Activated naive CD4-positive, alpha-beta T cell treated with anti-CD3 and anti-CD28 coated beads, Interleukin-2, amount 50 U/mL, for 16 hours (primary cell): ENCODE measurements around the gene HOXA13.
A peak's percentile ranks its signal among the peaks of the same experiment; 100 is the strongest.

Experiments
- DNase-seq: peaks from one replicate; pipeline ENCODE4 v3.0.0-alpha.2; 2020

The HOXA13 gene

GRCh38 chr7:27205325-27206280 is 5.7 kb upstream of the HOXA13 start:
- DNase-seq: no peak

- DNase-seq: no peak
These were observed 5.0 kb upstream of the HOXA13 start for GRCh38 chr7:27204851-27205322.

- DNase-seq: no peak
These were observed 4.2 kb upstream of the HOXA13 start for GRCh38 chr7:27203964-27204594.

DNA sequence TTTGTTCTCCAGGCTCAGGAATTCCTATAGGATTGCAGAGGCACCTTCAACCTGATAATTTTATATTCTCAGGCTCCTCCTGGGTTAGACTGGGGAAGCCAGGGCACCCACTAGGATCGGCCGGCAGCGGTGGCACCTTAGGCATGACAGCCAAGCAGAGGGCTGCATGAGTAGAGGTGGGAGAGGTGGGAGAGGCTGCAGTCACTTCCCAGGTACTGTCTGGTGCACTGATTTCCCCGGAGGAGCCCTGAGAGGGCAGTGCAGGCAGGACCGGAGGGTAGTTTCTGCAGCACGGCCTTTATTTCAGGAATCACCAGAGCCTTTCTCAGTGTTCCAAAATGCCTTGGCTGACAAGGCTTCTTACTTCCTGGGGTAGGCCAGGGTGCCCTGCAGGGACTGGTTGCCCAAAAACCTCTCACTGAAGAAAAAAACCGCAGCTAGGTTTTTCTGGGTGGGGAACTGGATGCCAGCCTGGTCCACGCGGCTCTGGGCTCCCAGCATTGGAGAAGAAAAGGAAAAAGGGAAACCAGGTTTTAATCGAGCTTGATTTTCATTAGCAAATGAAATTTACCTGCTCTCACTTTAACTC is 3.6 kb upstream of the HOXA13 start:
- DNase-seq: no peak

DNA sequence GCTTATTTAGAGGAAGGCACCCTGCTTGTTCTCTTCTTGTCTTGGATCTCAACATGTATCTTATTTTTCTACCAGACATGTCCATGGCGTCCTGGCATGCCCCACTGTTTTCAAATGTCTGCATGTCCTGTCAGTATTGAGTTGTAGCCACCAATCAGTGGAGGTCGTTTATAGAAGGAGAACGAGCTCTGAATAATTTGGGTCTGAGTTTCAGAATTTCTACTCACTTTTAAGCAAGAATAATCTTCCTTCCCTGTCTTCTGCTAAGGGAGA is 2.9 kb upstream of the HOXA13 start:
- DNase-seq: no peak

- no peak for DNase-seq
These were observed 2.3 kb upstream of the HOXA13 start for GRCh38 chr7:27202018-27202861.

GRCh38 chr7:27201580-27202017 is 1.7 kb upstream of the HOXA13 start:
- DNase-seq: no peak

DNA sequence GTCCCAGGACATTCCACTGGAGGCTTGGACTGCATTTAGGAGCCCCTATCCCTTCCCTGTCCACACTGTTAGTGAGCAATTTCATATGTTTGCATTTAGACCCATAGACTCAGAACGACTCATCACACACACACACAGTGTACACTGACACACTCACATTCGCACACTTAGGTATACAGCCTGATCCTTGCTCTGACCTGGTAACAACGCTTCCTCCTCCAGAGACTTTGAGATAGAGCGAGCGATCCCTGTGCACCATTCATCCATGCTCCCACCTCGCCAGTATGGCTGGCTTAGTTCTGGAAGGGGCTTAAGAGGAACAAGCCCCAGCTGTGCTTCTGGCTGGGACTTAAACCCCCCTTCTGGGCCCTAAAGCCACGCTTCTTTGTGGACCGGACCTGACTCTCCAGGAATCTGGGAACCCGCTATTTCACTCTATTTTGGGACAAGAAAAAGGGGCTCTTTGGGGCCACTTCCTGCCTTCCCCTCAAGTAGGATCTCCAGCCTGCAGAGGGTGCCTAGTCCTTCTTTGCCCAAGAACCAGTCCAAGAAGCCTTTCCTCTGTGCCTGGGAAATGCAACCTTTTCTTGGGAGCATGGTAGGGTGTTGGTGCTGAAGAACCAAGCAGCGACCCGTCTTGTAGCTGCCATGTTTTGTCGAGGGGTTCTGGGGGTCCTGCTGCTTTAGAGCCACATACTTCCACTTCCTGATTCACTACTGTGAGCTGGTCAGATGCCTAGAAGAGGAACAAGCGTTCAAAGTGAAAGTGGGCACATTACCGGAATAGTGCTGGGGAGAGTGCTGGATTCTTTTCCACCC is 1.1 kb upstream of the HOXA13 start:
- no peak for DNase-seq

DNA sequence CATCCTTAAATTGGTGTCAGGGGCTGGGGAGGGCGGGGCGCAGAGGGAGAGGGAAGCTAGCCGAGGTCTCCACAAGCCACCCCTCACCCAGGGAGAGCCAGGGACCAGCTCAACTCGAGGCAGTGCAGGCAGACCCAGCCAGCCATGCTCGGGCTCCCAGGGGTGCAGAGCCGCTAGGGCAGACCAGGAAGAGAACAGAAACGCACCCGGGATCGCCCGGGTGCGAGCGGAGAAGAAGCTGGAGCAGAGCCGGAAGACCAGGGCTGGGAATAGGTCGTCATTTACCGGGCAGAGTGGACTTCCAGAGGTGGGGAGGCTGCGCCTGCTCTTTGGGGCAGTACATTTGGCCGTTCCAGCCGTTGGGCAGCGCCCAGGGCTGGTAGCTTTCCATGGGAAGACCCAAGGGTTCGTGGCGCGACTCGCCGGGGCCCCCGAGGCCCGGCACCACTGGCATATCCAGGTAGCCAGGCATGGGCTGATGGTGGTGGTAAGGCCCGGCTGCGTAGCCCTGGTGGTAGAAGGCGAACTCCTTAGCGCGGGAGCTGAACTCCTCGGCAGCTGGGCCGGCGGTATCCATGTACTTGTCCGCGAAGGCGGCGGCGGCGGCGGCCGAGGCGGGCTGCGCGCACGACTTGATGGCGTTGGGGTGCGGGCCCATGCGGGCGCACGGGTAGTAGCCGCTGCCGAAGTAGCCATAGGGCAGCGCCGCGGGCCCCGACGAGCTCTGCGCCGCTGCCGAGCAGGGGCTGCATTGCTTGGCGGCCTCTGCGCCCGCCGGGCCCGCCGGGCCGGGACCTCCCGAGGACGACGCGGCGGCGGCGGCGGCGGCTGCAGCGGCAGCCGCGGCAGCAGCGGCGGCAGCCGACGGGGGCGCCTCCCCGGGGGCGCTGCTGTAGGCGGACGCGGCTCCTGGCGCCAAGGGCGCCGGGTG is 755 bp downstream of the HOXA13 start:
- no peak for DNase-seq

GRCh38 chr7:27198138-27198841 is 1.6 kb downstream of the HOXA13 start:
- no peak for DNase-seq

DNA sequence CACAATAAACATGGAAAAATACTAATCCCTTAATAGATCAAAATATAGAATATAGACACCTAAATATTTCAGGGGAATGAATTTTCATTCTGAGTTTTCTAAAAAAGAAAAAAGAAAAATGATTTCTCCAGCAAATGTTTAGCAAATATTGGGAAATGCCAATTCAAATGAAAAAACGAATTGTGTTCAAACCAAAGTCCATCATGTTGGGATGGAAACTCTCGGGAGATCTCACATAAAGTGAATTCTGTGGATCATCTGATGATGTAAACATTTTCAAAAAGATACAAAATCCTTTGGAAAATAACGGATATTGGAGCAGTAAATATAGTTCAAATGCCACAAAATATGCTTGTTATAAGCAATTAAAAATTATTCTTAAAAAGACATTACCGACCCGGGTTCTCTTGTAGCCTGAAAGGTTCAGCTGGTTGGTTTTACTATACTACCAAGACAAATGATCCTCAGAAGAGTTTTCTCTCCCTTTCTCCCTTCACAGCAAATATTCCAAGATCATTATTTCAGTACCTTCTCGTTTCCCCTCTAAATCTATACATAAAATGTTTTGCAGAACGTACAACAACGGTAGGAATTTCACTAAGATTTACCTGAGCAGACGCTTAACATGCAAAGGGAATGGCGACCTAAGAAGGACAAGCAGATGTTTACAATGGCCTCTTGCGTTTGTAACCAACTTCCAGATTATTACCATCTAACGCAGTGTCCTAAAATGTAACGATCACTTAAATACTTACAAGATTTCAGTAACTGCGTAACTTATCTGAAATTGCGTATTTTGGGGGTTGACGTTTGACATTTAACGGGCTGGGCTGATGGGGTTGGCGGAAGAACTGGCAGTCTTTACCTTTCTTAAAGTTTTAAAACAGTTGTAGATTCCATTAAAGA is 2.5 kb downstream of the HOXA13 start:
- DNase-seq: no peak

GRCh38 chr7:27196287-27196767 is 3.6 kb downstream of the HOXA13 start:
- peak; percentile 86 for DNase-seq

DNA sequence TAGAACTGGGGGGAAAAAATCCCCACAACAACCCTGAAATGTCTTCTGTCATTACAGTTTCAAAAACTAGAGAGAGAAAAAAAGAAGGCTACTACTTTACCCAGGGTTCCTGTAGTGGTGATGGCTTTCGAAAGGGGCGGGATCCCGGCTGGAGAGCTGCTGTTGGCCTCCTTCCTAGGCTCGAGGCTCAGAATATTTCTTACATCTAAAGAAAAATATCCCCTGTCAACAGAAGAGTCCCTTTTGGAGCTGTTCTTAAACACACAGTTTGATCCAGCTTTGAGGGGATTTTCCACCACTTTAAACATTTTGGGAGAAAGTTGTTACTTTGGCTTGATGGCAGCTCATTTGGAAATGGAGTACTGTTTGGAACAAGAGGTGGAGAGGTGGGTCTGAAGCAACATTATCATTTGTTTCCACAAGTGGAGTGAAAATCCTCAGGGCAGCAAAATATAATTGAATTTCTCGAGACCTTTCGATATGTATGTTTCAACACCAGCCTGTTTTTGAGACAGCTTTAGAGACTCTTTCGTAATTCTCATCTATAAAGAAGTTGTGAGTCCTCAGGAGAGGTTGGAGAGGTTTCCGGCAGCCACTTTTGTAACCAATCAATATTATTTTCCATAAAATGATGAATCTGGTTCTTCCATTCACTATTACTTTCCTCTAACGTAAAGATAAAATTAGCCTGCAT is 5.1 kb downstream of the HOXA13 start:
- no peak for DNase-seq

DNA sequence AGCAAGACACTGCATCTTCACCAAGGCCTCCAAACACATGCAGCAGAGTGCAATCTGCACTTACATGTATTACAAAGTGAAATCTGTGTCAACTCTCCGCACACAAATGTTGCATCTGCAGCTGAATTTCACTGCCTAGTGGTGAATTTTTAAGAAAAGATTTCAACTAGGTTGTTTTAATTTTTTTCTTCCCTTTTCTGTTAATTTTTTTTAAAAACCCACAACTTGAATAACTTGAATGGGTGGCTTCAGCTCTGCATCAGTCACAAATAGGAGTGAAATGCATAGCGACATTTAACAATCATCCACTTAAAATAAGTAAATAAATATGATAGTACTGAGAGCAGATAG is 5.9 kb downstream of the HOXA13 start:
- DNase-seq: no peak

GRCh38 chr7:27193335-27194001 is 6.4 kb downstream of the HOXA13 start:
- no peak for DNase-seq

GRCh38 chr7:27192546-27193334 is 7.2 kb downstream of the HOXA13 start:
- no peak for DNase-seq
